NCI-H1092 treated with DMSO at 0.1 percent for 48 hours (cell line): ENCODE results near the gene PPARD.
"Not testable (repeated sequence)": the region's sequence is repeated elsewhere in the genome, so short reads cannot be mapped to it uniquely, and the experiment has no call there.

Experiments
- DNase-seq: peaks from one replicate; lab custom pipeline; 2025; lab: John Stamatoyannopoulos, UW

The PPARD gene

GRCh38 chr6:35406711-35407485 is 64.5 kb downstream of the PPARD start:
- no peak for DNase-seq

- DNase-seq, result no peak
These were observed 66.9 kb downstream of the PPARD start for GRCh38 chr6:35409245-35409644.

- DNase-seq, result no peak
These were observed 67.8 kb downstream of the PPARD start for GRCh38 chr6:35410131-35410530.

- no peak for DNase-seq
These were observed 68.7 kb downstream of the PPARD start for GRCh38 chr6:35411066-35411465.

- DNase-seq, result no peak
These were observed 69.7 kb downstream of the PPARD start for GRCh38 chr6:35412102-35412501.

GRCh38 chr6:35413911-35414310 is 71.6 kb downstream of the PPARD start:
- DNase-seq, result no peak

- DNase-seq, result peak; percentile 88
These were observed 72.9 kb downstream of the PPARD start for GRCh38 chr6:35415065-35415891.

- no peak for DNase-seq
These were observed 75.8 kb downstream of the PPARD start for GRCh38 chr6:35417979-35418661.

GRCh38 chr6:35419417-35419816 is 77.1 kb downstream of the PPARD start:
- no peak for DNase-seq

GRCh38 chr6:35419961-35420360 is 77.6 kb downstream of the PPARD start:
- no peak for DNase-seq

- no peak for DNase-seq
These were observed 82.9 kb downstream of the PPARD start for GRCh38 chr6:35425284-35425683.

GRCh38 chr6:35426074-35426473 is 83.7 kb downstream of the PPARD start:
- DNase-seq, result no peak

- DNase-seq, result no peak
These were observed 85.1 kb downstream of the PPARD start for GRCh38 chr6:35427435-35427834.

GRCh38 chr6:35427851-35428321 is 85.5 kb downstream of the PPARD start:
- DNase-seq, result no peak

GRCh38 chr6:35428421-35429149 is 86.2 kb downstream of the PPARD start:
- no peak for DNase-seq

- DNase-seq, result no peak
These were observed 87.1 kb downstream of the PPARD start for GRCh38 chr6:35429463-35429862.

GRCh38 chr6:35432291-35432690 is 89.9 kb downstream of the PPARD start:
- DNase-seq, result no peak

- not testable (repeated sequence) for DNase-seq
These were observed 90.3 kb downstream of the PPARD start for GRCh38 chr6:35432702-35433101.

GRCh38 chr6:35435074-35435837 is 92.9 kb downstream of the PPARD start:
- no peak for DNase-seq

- no peak for DNase-seq
These were observed 93.9 kb downstream of the PPARD start for GRCh38 chr6:35436071-35436857.
